HG03045 (cell line): ENCODE measurements around the gene CDK19.
A peak's percentile ranks its signal among the peaks of the same experiment; 100 is the strongest.
"Not testable (repeated sequence)": the region's sequence is repeated elsewhere in the genome, so short reads cannot be mapped to it uniquely, and the experiment has no call there.

Experiments used
- ATAC-seq: cut with Tn5 transposase; IDR thresholded peaks from one replicate; pipeline ENCODE4 v1.9.1; 2021; ENCODE audit warnings: mild to moderate bottlenecking, moderate library complexity; ENCODE audit not compliant: unreplicated experiment

The CDK19 gene

GRCh38 chr6:110815411-110816409 is at the start of gene CDK19:
CDK19 (minus strand) TSS chr6:110815469; CDS start chr6:110815136, 333 bp downstream.
- ATAC-seq = peak; percentile 78

GRCh38 chr6:110864824-110865223 is 49.6 kb upstream of the CDK19 start:
- no peak for ATAC-seq

GRCh38 chr6:110859335-110859792 is 44.1 kb upstream of the CDK19 start:
- no peak for ATAC-seq

GRCh38 chr6:110858562-110859214 is 43.4 kb upstream of the CDK19 start:
- ATAC-seq = no peak

GRCh38 chr6:110858016-110858415 is 42.7 kb upstream of the CDK19 start:
- no peak for ATAC-seq

GRCh38 chr6:110856296-110856695 is 41.0 kb upstream of the CDK19 start:
- no peak for ATAC-seq

GRCh38 chr6:110853754-110854477 is 38.6 kb upstream of the CDK19 start:
- no peak for ATAC-seq

- ATAC-seq = no peak
These were observed 37.5 kb upstream of the CDK19 start for GRCh38 chr6:110852773-110853172.

- ATAC-seq = no peak
These were observed 34.5 kb upstream of the CDK19 start for GRCh38 chr6:110849781-110850180.

GRCh38 chr6:110841266-110841665 is 26.0 kb upstream of the CDK19 start:
- no peak for ATAC-seq

- ATAC-seq = not testable (repeated sequence)
These were observed 20.5 kb upstream of the CDK19 start for GRCh38 chr6:110835751-110836150.

GRCh38 chr6:110833831-110834230 is 18.6 kb upstream of the CDK19 start:
- ATAC-seq = no peak

GRCh38 chr6:110831405-110831804 is 16.1 kb upstream of the CDK19 start:
- ATAC-seq = no peak

- ATAC-seq = no peak
These were observed 13.1 kb upstream of the CDK19 start for GRCh38 chr6:110828396-110828795.

GRCh38 chr6:110826236-110827129 is 11.2 kb upstream of the CDK19 start:
- ATAC-seq = no peak

- no peak for ATAC-seq
These were observed 7.9 kb upstream of the CDK19 start for GRCh38 chr6:110823146-110823545.

- ATAC-seq = no peak
These were observed 7.0 kb upstream of the CDK19 start for GRCh38 chr6:110822249-110822648.

GRCh38 chr6:110816677-110817076 is 1.4 kb upstream of the CDK19 start:
- no peak for ATAC-seq

GRCh38 chr6:110815015-110815410 is 256 bp downstream of the CDK19 start:
- ATAC-seq = no peak
